Gastroesophageal sphincter (tissue), 4 donors: Measurements from ENCODE around the gene TAS2R4. TPM values are rescaled to one million over a fixed set of nuclear protein-coding genes. Genes with fewer than 3 reads are reported as not detected.

Source experiments
- ATAC-seq: fragments of 150-250 bp; one replicate; pipeline ENCODE4 v1.9.1; 2016; ENCODE audit warnings: mild to moderate bottlenecking, moderate library complexity
- H3K27ac ChIP-seq, 4 donors: fragments of 200-600 bp; sonication (generic) in 3 of 4; 1 replicate in 3 of 4; 2 replicates in 1 of 4; pipeline ENCODE4 v1.5.1; 2016 to 2019
- H3K27me3 ChIP-seq: fragments of 200-600 bp; sonication (generic); one replicate; pipeline ENCODE4 v1.5.1; 2019
- H3K36me3 ChIP-seq, 2 donors: fragments of 200-600 bp; sonication (generic); one replicate each; pipeline ENCODE4 v1.5.1; 2019; ENCODE audit warnings: control low read depth in 1 of 2
- H3K4me1 ChIP-seq, 3 donors: fragments of 200-600 bp; sonication (generic); 1 replicate in 2 of 3; 2 replicates in 1 of 3; pipeline ENCODE4 v1.5.1; 2016 to 2019; ENCODE audit warnings: control low read depth in 2 of 3
- H3K4me3 ChIP-seq, 2 donors: fragments of 200-600 bp; sonication (generic); one replicate each; pipeline ENCODE4 v1.5.1; 2019; ENCODE audit warnings: mild to moderate bottlenecking in 1 of 2, moderate library complexity in 1 of 2
- H3K9me3 ChIP-seq, 3 donors: fragments of 200-600 bp; sonication (generic); one replicate each; pipeline ENCODE4 v1.5.1; 2017 to 2019; ENCODE audit warnings: control low read depth in 2 of 3
- CTCF ChIP-seq, 4 experiments: fragments of 200-600 bp in 2 of 4; fragments of 450-650 bp in 2 of 4; sonication (generic) in 1 of 4; IDR thresholded peaks; one replicate each; pipeline ENCODE4 v1.5.1; 2017 to 2019; ENCODE audit warnings: antibody characterized with exemption in 4 of 4, mild to moderate bottlenecking in 2 of 4, moderate library complexity in 2 of 4
- EP300 ChIP-seq: sonication (generic); formaldehyde crosslinking; IDR thresholded peaks from one replicate; pipeline ENCODE4 v1.6.1; 2017; ENCODE audit warnings: antibody characterized with exemption, mild to moderate bottlenecking
- POLR2A ChIP-seq, 2 donors: fragments of 450-650 bp; IDR thresholded peaks; one replicate each; pipeline ENCODE4 v1.6.1; 2017; ENCODE audit warnings: antibody characterized with exemption in 2 of 2, mild to moderate bottlenecking in 2 of 2, moderate library complexity in 1 of 2
- POLR2AphosphoS5 ChIP-seq: sonication (generic); formaldehyde crosslinking; IDR thresholded peaks from one replicate; pipeline ENCODE4 v1.6.1; 2017; ENCODE audit warnings: antibody characterized with exemption
- WGBS, 2 donors: methylation state at CpG; one replicate each; pipeline ENCODE4 v1.1.5; 2018; ENCODE audit warnings: low coverage in 1 of 2; 5-methylcytosine and 5-hydroxymethylcytosine counted together
- total RNA-seq, 4 donors: library from RNA; depleted of rRNA; stranded (reverse); fragments of >200 nt; gene quantifications; one replicate each; pipeline ENCODE4 v1.1.0, GENCODE V29; 2016

Gene TAS2R4
- total RNA-seq: 1 to 10 TPM in 1 of 4 donors, under 1 TPM in 3; 0.15 to 2.8 (median 0.52) TPM

DNA sequence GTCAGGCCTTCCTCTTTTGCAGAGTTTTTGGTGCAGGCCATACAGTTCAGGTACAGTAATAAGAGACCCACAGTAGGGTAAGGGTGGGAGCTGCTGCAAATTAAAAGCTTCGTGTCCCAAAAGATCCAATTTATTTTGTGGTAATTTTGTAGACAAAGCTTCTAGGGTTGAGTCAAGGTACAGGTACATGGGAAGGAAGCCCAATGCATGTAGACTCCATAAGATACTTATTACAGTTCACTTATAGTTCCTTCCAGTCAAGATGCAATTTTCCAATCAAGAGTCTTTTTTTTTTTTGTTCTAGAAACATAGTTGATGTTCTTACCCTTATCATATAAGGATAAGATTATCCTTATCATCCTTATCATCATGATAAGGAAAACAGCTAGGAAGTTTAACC is at the start of gene TAS2R4:
TAS2R4 (plus strand) TSS at position 301 of the 400 bp plus-strand sequence. CDS start 1,815 bp downstream, outside the sequence.
- H3K4me1 ChIP-seq: no peaks in the 10 kb centered on the region
- WGBS, 2 donors: 100% methylated on average over 1 of the region's 1 CpG
- H3K36me3 ChIP-seq: peaks cover 0 to 57% of the 10 kb centered on the region in 2 donors
- ATAC-seq: no peak
- no peaks in the 10 kb centered on the region for H3K27me3 ChIP-seq
- TF ChIP-seq CTCF (IDR thresholded peaks at IDR 0.05) (no peak), POLR2A (IDR thresholded peaks at IDR 0.05) (no peak), POLR2AphosphoS5 (no peak)
- no peak within 1 kb of the TSS for H3K4me3 ChIP-seq
- no peak within 1 kb of the TSS for H3K27ac ChIP-seq
- H3K9me3 ChIP-seq: peaks cover 0 to 12% (median 0%) of the 10 kb centered on the region in 3 donors

DNA sequence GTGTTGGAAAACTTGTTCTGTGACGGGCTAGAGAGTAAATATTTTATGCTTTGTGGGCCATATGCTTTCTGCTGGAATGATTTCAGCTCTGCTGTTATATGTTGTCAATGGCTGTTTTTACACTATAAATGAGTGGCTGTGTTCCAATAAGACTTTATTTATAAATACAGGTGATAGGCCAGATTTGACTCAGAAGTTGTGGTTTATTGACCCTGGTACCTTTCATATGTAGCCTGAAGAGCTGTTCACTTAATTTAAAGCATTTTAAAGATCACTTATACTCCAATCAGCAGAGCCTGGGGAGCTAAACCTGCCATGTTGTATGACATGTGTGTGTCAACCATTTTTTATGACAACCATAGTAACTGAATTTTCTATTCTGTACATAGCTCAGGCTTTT is 47.5 kb upstream of the TAS2R4 start:
- Histone ChIP-seq H3K4me3 (no peak overlapping the region), H3K9me3 (no peaks in the 10 kb centered on the region), H3K36me3 (no peaks in the 10 kb centered on the region), H3K27me3 (no peaks in the 10 kb centered on the region), H3K27ac (no peak overlapping the region), H3K4me1 (no peaks in the 10 kb centered on the region)
- 100% methylated on average over 1 of the region's 1 CpG for WGBS, 2 donors
- no peak for ATAC-seq
- TF ChIP-seq CTCF (IDR thresholded peaks at IDR 0.05) (no peak), EP300 (no peak), POLR2A (IDR thresholded peaks at IDR 0.05) (no peak), POLR2AphosphoS5 (no peak)

- no peaks in the 10 kb centered on the region for H3K9me3 ChIP-seq
- ATAC-seq: no peak
Measured at GRCh38 chr7:141731476-141732149, 44.9 kb upstream of the TAS2R4 start.

DNA sequence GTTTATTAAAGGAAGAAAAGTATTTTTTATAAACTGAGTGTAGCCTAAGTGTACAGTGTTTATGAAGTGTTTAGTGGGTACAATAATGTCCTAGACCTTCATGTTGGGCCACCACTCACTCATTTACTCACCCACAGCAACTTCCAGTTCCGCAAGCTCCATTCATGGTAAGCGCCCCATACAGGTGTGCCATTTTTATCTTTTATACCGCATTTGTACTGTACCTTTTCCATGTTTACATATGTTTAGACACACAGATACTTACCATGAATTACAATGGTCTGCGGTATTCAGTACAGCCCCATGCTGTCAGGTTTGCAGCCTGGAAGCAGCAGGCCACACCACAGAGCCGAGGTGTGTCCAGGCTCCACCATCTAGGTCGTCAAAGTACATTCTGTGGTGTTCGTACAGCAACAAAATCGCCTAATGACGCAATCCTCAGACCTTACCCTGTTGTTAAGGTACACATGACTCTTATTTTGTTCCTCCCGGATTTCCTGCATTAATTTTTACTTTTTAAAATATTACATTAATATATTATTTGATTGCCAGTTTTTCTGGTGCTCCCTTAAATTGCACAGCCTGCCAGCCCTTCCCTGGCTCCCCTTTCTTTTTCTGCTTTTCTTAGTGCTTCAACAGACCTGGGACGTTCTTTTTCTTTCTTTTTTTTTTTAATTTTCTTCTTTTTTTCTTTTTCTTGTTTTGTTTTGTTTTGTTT is 39.2 kb upstream of the TAS2R4 start:
- no peaks in the 10 kb centered on the region for H3K27me3 ChIP-seq
- 73 to 81% methylated on average over 8 to 11 of the region's 11 CpGs for WGBS, 2 donors
- peak overlapping the region; percentile 74 to 76 for H3K4me3 ChIP-seq
- H3K9me3 ChIP-seq: no peaks in the 10 kb centered on the region
- no peak for ATAC-seq
- H3K36me3 ChIP-seq: peaks cover 0 to 29% of the 10 kb centered on the region in 2 donors
- H3K4me1 ChIP-seq: peaks cover 4 to 37% (median 16%) of the 10 kb centered on the region in 3 donors
- TF ChIP-seq POLR2AphosphoS5 (no peak), POLR2A (IDR thresholded peaks at IDR 0.05) (no peak), EP300 (no peak), CTCF (IDR thresholded peaks at IDR 0.05) (no peak)
- H3K27ac ChIP-seq: peak overlapping the region; percentile 32 to 86 (median 84)

More at GRCh38 chr7:141731476-141732149, 44.9 kb upstream of the TAS2R4 start:
- Histone ChIP-seq H3K4me1 (no peaks in the 10 kb centered on the region), H3K27ac (no peak overlapping the region), H3K4me3 (no peak overlapping the region), H3K27me3 (no peaks in the 10 kb centered on the region), H3K36me3 (no peaks in the 10 kb centered on the region)
- TF ChIP-seq POLR2AphosphoS5 (no peak), CTCF (IDR thresholded peaks at IDR 0.05) (no peak), POLR2A (IDR thresholded peaks at IDR 0.05) (no peak), EP300 (no peak)
- 64 to 68% methylated on average over 8 to 17 of the region's 24 CpGs for WGBS, 2 donors
